GM12864 (cell line): ENCODE measurements around the gene SLC38A5.
"Not testable (repeated sequence)": the region's sequence is repeated elsewhere in the genome, so short reads cannot be mapped to it uniquely, and the experiment has no call there.

Experiments
- DNase-seq: peaks from one replicate; pipeline ENCODE4 v3.0.0-alpha.2; 2011; ENCODE audit warnings: low read depth
- H3K4me3 ChIP-seq: 2 replicates; pipeline ENCODE4 v1.5.1; 2011; ENCODE audit warnings: mild to moderate bottlenecking, low read depth, low read length, control low read depth
- TF ChIP-seq, protein P1 (sequence below): IDR thresholded peaks from 2 replicates; pipeline ENCODE4 v1.5.1; 2011; ENCODE audit warnings: low read depth, mild to moderate bottlenecking, moderate library complexity, low read length, control low read depth, inconsistent platforms; ENCODE audit errors: missing control alignments

The SLC38A5 gene

DNA sequence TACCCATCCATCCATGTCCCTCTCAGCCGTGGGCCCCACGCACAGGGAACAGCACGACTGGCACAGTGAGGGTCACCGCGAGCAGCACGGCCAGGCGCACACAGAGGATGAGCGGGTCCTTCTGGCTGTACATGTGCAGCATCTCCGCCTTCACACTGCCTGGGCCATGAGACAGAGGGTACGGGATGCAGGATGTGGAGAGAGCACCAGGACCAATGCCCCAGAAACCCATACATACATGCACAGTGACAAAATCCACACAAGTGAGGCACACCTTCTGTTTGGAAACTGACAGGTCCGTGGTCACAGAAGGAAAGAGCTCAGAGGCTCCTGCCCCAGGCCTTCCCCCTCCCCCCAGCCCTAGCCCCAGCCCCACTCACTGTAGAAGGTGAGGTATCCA lies 9.5 kb downstream of the SLC38A5 start:
- TF ChIP-seq, protein P1, sequence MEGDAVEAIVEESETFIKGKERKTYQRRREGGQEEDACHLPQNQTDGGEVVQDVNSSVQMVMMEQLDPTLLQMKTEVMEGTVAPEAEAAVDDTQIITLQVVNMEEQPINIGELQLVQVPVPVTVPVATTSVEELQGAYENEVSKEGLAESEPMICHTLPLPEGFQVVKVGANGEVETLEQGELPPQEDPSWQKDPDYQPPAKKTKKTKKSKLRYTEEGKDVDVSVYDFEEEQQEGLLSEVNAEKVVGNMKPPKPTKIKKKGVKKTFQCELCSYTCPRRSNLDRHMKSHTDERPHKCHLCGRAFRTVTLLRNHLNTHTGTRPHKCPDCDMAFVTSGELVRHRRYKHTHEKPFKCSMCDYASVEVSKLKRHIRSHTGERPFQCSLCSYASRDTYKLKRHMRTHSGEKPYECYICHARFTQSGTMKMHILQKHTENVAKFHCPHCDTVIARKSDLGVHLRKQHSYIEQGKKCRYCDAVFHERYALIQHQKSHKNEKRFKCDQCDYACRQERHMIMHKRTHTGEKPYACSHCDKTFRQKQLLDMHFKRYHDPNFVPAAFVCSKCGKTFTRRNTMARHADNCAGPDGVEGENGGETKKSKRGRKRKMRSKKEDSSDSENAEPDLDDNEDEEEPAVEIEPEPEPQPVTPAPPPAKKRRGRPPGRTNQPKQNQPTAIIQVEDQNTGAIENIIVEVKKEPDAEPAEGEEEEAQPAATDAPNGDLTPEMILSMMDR = no peak
- H3K4me3 ChIP-seq = no peak overlapping the region
- no peak for DNase-seq

GRCh38 chrX:48460031-48460430 lies 10.0 kb downstream of the SLC38A5 start:
- TF ChIP-seq, protein P1 = no peak
- DNase-seq = no peak

DNA sequence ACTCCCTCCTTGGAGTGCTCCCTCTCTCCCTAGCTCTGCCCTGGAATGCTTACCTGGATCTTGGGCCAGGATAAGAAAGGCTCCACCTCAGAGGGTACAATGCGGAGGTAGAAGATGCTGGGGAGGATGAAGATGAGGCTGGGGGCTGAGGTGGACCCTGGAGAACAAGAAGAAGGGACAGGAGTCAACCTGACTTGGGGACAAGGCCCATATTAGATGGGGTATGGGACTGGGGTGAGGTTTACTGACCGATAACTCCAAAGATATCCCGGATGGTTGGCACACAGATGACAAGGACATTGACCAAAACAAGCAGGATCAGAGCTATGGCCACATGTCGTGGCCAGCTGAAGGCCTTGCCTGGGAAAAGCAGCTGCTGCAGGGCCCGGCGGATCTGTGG lies 10.6 kb downstream of the SLC38A5 start:
- H3K4me3 ChIP-seq = no peak overlapping the region
- DNase-seq = no peak
- TF ChIP-seq, protein P1 = no peak

More at GRCh38 chrX:48460031-48460430, 10.0 kb downstream of the SLC38A5 start:
- H3K4me3 ChIP-seq = no peak overlapping the region

GRCh38 chrX:48458711-48459110 lies 11.3 kb downstream of the SLC38A5 start:
- no peak for DNase-seq
- TF ChIP-seq, protein P1 = no peak
- H3K4me3 ChIP-seq = no peak overlapping the region

- no peak overlapping the region for H3K4me3 ChIP-seq
- TF ChIP-seq, protein P1 = no peak
- no peak for DNase-seq
These were observed 13.3 kb downstream of the SLC38A5 start for GRCh38 chrX:48456628-48457331.

- DNase-seq = no peak
- H3K4me3 ChIP-seq = no peak overlapping the region
- TF ChIP-seq, protein P1 = no peak
These were observed 18.4 kb downstream of the SLC38A5 start for GRCh38 chrX:48451708-48452107.

DNA sequence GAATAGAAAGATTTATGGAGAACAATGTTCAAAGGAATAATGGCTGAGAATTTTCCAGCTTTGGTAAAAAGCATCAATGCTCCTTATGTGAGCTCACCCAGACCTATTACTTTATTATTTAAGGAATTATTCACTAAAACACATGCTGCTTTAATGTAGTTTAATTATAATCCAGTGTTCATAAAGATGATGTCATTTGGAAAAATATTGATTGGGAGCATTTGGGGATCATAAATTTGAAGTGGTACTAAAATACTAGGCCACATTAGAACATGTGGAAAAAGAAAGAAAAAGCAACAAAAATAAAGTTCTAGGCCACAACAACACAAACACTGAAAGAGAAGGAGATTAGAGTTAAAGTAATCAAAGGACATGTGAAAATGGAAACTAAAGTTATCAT lies 20.0 kb downstream of the SLC38A5 start:
- TF ChIP-seq, protein P1 = no peak
- DNase-seq = no peak
- H3K4me3 ChIP-seq = no peak overlapping the region

- H3K4me3 ChIP-seq, DNase-seq: not testable (repeated sequence)
These were observed 22.9 kb downstream of the SLC38A5 start for GRCh38 chrX:48447201-48447600.

- DNase-seq, H3K4me3 ChIP-seq: not testable (repeated sequence)
These were observed 36.3 kb downstream of the SLC38A5 start for GRCh38 chrX:48433713-48434112.

DNA sequence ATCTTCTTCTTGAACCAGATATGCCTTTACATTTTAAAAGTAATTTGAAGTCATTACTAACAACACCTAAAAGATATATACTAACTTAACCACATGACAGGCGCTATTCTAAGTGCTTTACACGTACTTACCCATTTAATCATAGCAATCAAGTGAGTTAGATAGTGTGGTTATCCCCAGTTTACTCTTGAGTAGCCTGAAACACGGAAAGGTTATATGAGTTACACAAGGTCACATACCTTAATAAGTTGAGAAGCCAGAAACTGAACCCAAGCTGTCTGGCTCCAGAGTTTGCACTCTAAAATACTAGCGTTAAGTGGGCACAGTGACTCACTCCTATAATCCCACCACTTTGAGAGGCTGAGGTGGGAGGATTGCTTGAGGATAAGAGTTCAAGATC lies 39.9 kb downstream of the SLC38A5 start:
- DNase-seq, H3K4me3 ChIP-seq: not testable (repeated sequence)
